Measurements from ENCODE around the gene FLOT2.
"Not testable (repeated sequence)": the region's sequence is repeated elsewhere in the genome, so short reads cannot be mapped to it uniquely, and the experiment has no call there.

The FLOT2 gene

DNA sequence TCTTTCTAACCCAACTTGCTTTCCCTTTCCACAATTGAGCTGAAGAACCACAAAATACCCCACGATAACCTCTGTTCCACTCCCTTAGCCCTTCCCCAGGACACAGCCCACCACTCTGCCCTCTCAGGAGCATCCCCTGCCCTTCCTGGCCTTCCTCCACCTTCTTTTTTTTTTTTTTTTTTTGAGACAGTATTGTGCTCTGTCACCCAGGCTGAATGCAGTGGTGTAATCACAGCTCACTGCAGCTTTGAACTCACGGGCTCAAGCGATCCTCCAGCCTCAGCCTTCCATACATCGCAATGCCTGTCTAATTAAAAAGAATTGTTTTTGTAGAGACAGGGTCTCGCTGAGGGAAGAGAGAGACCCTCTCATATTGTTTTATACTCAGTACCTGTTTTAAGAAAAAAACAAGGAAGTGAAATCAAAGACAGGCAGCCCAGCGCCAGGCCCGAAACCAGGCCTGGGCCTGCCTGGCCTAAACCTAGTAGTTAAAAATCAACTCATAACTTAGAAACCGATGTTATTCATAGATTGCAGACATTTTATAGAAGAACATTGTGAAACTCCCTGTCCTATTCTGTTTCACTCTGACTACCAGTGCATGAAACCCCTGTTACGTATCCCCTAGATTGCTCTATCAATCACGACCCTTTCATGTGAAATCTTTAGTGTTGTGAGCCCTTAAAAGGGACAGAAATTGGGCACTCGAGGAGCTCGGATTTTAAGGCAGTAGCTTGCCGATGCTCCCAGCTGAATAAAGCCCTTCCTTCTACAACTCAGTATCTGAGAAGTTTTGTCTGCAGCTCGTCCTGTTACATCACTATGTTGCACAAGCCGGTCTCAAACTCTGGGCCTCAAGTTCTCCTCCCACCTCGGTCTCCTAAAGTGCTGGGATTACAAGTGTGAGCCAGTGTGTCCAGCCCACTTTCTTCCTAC, 4.0 kb downstream of the FLOT2 start:
- DNase-seq, result not testable (repeated sequence)

- no peak for DNase-seq
These were observed 5.5 kb downstream of the FLOT2 start for GRCh38 chr17:28892024-28892423.

DNA sequence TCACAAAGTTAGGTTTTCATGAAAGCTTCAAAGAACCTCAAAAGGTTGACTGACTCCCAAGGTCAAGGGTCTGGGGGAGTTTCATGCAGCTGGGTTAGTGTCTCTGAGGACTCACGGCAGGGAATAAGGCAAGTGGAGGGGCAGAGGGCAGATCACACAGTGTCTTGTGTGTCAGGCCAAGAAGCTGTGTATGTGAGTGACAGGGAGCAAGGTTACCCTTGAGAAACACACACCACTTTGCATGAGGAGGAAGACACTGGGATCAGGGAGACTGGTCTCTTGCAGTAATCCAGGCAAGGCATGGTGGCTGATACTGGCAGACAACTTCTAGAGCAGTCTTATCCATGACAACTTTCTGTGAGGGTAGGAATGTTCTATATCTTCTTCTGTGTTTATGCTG, 6.3 kb downstream of the FLOT2 start:
- DNase-seq, result no peak

GRCh38 chr17:28889996-28890395, 7.5 kb downstream of the FLOT2 start:
- no peak for DNase-seq

- no peak for DNase-seq
These were observed 8.7 kb downstream of the FLOT2 start for GRCh38 chr17:28888832-28889231.

GRCh38 chr17:28887871-28888471, 9.6 kb downstream of the FLOT2 start:
- no peak for DNase-seq

GRCh38 chr17:28885951-28886350, 11.6 kb downstream of the FLOT2 start:
- DNase-seq, result no peak

DNA sequence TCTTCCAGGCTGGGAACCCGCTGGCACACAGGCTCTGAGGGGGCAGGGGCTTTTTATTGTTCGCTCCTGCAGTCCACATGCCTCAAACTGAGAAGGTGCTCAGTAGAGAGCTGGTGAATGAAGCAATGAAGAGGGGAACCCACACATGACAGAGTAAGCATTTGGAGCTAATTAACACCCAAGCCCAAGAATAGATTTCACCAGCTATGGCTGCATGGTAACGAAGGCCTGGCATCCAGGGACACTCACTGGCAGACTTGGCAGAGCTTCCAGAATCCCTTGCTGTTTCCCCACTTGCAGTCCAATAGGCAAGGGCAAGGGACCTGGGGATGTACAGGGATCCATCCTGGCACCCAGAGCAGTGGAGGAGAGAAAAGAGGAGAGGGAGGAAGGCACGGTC, 12.2 kb downstream of the FLOT2 start:
- DNase-seq, result no peak

DNA sequence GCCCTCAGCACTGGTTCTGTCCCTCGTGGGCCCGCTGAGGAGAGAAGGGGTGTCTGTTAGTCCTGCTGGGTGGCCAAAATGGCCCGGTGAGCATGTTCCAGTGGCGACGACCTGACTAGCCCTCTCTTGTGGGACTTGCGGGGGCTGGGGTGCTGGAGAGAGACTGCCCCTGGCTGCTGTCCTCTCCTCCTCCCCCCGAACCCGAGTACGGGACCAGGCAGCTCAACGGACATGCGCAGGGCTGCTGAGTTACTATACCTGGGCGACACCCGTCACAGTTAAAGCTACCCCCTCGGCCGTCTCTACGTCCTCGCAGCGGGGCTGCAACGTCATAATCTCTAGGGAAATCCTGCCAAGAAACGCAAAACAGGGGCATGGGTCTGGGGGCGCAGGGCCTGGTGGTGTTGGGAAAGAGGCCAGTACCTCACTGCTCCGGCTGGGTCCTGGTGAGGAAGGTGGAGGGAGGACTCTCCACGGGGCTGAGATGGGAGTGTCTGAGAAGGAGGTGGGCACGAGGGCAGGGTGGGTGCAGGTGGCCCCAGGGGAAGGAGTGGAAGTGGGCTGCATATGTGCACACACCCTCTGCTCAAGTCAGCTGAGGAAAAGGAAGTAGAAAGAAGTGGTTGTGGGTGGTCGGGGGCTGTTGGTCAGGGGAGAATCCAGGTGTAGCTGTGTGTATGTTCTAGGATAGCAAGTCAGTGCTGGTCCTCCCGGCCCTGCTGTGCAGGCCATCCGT, 13.4 kb downstream of the FLOT2 start:
- no peak for DNase-seq

GRCh38 chr17:28882154-28882895, 15.2 kb downstream of the FLOT2 start:
- DNase-seq, result no peak

DNA sequence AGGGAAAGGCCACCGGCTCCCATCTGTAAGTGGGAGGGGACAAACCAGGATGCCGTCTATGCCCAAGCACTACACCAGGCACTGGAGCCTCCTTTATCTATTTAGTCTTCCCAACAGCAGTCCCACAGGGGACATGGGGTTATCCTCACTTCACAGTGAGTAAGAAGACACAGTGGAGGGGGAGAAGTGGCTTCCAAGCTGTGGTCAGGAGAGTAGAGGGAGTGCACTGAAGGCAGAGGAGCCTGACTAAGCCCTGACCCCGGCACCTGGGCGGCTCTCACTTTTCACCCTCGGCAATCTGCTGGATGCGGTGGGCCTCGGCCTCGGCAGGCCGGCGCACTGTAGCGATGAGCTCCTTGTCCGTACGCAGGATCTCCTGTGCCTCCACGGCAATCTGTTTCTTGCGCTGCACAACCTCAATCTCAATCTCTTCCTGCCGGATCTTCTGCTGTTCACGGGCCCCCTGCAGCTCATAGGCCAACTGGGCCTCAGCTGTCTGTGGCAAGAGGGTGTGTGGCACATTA, 15.9 kb downstream of the FLOT2 start:
- DNase-seq, result no peak

DNA sequence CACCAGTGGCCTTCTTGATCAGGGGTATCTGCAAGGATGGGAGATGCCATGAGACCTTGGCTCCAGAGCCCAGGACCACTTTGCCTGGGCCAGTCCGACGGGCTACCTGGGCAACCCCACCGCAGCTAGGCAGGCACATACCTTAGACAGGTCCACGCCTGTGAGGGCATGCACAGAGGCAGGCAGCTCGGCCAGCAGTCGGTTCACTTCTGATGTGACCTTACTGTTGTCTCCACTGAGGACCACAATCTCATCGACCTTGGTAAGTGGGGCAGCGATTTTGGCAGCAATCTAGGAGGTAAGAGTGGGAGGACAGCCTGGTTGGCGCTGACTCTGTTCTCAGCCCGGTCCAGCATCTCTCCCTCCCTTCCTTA, 17.0 kb downstream of the FLOT2 start:
- no peak for DNase-seq

DNA sequence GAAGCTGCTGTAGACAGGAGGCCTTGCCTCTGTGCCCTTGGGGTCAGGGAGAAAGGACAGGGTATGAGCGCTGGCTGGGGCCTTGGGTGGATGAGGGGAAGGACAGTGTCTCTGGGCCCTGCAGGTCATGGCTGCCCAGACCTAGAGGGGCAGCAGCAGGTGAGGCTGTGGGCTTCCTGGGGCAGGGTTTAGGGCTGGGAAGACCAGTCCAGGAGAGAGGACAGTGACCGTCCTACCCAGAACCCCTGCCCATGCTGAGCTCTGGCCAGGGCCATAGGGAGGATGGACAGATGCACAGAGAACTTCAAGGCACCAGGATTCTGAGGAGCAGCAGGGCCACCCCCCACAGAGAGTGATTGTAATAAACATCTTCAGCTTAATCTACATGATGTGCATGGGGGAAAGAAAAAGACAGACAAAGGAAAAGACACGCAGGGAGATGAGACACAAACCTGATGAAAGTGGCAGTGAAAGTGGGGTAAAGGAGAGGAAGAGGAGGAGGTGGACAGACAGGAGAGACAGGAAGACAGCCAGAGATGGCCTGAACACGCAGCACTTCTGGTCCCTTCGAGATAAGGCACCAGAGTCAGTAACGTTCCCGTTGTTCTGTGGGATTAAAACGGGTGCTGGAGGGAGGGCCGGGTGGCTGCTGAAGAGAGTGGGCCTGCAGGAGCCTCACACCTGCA, 17.5 kb downstream of the FLOT2 start:
- no peak for DNase-seq

- DNase-seq, result no peak
These were observed 18.6 kb downstream of the FLOT2 start for GRCh38 chr17:28878981-28879380.

DNA sequence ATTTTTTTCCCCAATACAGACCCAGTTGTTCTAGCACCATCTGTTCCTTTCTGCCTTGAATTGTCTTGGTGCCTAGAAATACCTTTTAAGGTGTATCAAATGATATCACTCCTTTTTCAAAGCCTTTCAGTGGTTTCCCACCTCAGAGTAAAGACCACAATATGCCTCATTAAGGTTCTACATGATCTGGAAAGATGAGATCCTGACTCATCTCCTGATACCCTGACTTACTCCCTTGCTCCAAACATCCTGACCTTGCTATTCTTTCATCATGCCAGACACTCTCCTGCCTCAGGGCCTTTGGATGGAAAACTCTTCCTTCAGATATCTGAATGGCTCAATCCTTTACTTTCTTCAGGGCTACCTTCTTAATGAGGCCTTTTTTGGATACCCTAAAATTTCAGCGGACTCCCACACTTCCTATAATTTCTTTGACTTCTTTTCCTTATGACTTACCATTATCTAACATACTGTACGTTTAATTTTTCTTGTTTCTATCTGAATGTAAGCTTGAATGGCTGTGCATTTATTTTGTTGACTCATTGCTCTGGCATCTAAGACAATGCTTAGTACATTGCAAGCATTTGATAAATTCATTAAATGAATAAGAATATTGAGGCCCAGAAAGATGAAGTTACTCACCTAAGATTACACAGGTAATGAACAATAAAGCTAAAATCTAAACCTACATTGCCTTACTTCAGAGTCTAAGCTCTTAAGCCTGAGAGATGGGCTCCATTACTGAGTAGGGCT, 19.2 kb downstream of the FLOT2 start:
- DNase-seq, result no peak

DNA sequence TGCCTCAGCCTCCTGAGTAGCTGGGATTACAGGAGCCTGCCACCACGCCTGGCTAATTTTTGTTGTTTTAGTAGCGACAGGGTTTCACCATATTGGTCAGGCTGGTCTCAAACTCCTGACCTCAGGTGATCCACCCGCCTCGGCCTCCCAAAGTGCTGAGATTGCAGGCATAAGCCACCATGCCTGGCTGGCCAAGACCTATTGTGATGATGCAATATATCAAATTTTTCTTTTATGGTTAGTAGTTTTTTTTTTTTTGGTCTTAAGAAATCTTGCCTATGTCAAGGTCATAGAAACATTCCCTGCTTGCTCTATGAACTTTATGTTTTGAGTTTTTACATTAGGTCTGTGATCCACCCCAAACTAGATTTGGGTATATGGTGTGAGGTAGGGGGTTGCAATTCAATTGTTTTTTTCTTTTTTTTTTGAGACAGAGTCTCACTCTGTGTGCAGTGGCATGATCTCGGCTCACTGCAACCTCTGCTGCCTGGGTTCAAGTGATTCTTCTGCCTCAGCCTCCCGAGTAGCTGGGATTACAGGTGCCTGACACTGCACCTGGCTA, 20.3 kb downstream of the FLOT2 start:
- not testable (repeated sequence) for DNase-seq

DNA sequence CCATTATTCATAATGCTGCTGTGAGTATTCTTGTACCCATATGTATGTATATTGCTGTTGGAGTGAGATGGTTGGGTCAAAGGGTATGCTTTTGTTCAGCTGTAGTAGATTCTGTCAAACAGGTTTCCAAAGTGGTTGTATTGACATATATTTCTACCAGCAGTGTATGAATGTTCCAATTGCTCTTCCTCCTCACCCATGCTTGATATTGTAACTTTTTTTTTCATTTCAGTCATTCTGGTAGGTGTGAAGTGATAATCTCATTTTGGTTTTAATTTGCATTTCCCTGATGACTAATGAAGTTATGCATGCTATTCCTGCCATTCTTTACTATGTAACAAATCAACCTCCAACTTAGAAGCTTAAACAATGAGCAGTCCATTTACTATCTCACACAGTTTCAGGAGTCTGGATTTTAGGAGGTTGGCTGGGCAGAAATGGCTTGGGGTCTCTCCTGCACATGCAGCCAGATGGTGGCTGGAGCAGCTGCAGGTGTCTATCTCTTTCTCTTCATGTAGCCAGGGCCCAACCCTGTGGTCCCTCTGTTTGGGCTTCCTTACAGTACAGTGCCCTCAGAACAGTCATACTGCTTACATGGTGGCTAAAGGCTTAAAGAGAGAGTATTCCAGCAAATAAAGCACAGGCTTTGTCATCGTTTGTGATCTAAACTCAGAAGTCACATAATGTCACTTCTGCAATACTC, 21.5 kb downstream of the FLOT2 start:
- DNase-seq, result no peak

GRCh38 chr17:28874750-28875149, 22.8 kb downstream of the FLOT2 start:
- no peak for DNase-seq

GRCh38 chr17:28873839-28874238, 23.7 kb downstream of the FLOT2 start:
- DNase-seq, result no peak

DNA sequence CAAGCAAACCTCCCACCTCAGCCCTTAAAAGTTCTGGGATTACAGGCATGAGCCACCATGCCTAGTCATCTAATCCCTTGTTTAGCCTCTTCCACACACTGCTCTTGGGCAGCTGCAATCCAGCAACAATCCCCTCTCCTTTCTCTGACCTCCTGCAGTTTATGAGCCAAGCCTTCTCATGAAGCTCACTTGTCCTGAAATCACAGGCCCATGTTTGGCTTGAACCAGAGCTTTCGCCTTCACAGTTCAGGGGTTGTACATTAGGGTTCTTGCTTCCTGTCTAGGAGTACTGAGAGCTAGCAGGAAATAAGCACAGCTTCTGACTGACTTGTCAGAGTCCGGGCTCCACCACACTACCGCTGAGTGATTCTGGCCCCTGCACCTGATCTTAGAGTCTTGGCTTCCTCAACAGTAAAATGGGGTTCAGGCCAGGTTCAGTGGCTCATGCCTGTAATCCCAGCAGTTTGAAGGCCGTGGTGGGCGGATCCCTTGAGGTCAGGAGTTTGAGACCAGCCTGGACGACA, 26.4 kb downstream of the FLOT2 start:
- no peak for DNase-seq

Data from cortex of kidney (tissue), 1 donor.